GM23248 (cell line): ENCODE data around the gene ANKRD9.

ENCODE experiments used
- EZH2 ChIP-seq: fragments of 200-600 bp; sonication (generic); IDR thresholded peaks from 2 replicates; pipeline ENCODE4 v1.6.1; 2018; ENCODE audit warnings: antibody characterized with exemption, mild to moderate bottlenecking; ENCODE audit not compliant: insufficient read depth, poor library complexity, severe bottlenecking
- EZH2phosphoT487 ChIP-seq: fragments of 200-600 bp; sonication (generic); IDR thresholded peaks from 2 replicates; pipeline ENCODE4 v1.6.1; 2018; ENCODE audit warnings: antibody characterized with exemption, moderate library complexity, mild to moderate bottlenecking, low read depth; ENCODE audit not compliant: insufficient read depth

- TF ChIP-seq EZH2phosphoT487 (no peak), EZH2 (no peak)
Observed at GRCh38 chr14:102492531-102492910, 17.1 kb downstream of the ANKRD9 start.
